IPS-18a (cell line): ENCODE measurements around the gene TSGA10IP.

ENCODE experiments used
- H3K27ac ChIP-seq: one replicate; pipeline ENCODE4 v1.5.1; 2013; ENCODE audit warnings: low read length
- H3K27me3 ChIP-seq: one replicate; pipeline ENCODE4 v1.6.1; 2013; ENCODE audit warnings: mild to moderate bottlenecking, low read length; ENCODE audit not compliant: control insufficient read depth, insufficient read depth
- H3K36me3 ChIP-seq: one replicate; pipeline ENCODE4 v1.6.1; 2013; ENCODE audit warnings: low read depth, low read length; ENCODE audit not compliant: control insufficient read depth
- H3K4me1 ChIP-seq: one replicate; pipeline ENCODE4 v1.6.1; 2013; ENCODE audit warnings: low read depth, low read length; ENCODE audit not compliant: control insufficient read depth
- H3K4me3 ChIP-seq: one replicate; pipeline ENCODE4 v1.5.1; 2013; ENCODE audit warnings: low read length
- H3K9ac ChIP-seq: one replicate; pipeline ENCODE4 v1.6.1; 2013; ENCODE audit warnings: mild to moderate bottlenecking, low read length, moderate library complexity
- H3K9me3 ChIP-seq: one replicate; pipeline ENCODE4 v1.6.1; 2013; ENCODE audit warnings: low read depth, low read length; ENCODE audit not compliant: control insufficient read depth

The TSGA10IP gene

DNA sequence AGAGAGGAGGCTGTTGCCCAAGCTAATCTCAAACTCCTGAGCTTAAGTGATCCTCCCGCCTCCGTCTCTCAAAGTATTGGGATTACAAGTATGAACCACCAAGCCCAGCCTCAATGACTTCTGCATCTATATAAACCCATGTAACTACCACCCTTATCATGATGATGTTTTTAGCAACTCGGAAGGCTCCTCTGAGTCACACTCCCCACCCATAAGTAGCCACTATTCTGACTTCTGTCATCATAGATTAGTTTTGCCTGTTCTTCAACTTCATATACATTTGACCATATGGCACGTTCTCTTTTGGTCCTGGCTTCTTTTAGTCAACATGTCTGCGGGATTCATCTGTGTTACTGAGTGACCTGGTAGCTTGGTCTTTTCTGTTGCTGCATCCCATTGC is 38.7 kb upstream of the TSGA10IP start:
- H3K27me3 ChIP-seq = peaks cover 39% of the 10 kb centered on the region
- no peak overlapping the region for H3K9ac ChIP-seq
- H3K4me3 ChIP-seq = no peak overlapping the region

DNA sequence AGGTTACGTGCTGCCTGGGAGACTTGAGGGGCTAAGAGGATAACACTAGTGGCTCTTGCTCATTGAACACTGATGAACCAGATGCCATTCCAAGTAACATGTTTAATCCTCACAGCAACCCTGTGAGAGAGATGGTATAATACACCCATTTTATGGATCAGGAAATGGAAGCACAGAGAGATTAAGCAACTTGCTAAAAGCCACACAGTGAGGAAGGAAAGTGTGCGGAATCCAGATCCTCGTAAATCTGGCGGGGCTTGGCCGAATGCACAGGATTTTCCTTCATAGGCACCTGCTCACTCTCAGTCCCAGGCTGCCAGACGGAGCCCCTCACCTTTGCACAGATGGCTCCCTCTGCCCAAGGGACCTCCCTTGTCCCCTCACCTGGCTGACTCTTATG is 37.4 kb upstream of the TSGA10IP start:
- Histone ChIP-seq H3K27me3 (peaks cover 26% of the 10 kb centered on the region), H3K27ac (no peak overlapping the region), H3K4me3 (no peak overlapping the region), H3K9me3 (no peaks in the 10 kb centered on the region), H3K36me3 (no peaks in the 10 kb centered on the region), H3K4me1 (no peaks in the 10 kb centered on the region), H3K9ac (no peak overlapping the region)

More for the DNA sequence above, 38.7 kb upstream of the TSGA10IP start:
- no peaks in the 10 kb centered on the region for H3K9me3 ChIP-seq
- no peaks in the 10 kb centered on the region for H3K36me3 ChIP-seq
- H3K27ac ChIP-seq = no peak overlapping the region
- no peaks in the 10 kb centered on the region for H3K4me1 ChIP-seq

DNA sequence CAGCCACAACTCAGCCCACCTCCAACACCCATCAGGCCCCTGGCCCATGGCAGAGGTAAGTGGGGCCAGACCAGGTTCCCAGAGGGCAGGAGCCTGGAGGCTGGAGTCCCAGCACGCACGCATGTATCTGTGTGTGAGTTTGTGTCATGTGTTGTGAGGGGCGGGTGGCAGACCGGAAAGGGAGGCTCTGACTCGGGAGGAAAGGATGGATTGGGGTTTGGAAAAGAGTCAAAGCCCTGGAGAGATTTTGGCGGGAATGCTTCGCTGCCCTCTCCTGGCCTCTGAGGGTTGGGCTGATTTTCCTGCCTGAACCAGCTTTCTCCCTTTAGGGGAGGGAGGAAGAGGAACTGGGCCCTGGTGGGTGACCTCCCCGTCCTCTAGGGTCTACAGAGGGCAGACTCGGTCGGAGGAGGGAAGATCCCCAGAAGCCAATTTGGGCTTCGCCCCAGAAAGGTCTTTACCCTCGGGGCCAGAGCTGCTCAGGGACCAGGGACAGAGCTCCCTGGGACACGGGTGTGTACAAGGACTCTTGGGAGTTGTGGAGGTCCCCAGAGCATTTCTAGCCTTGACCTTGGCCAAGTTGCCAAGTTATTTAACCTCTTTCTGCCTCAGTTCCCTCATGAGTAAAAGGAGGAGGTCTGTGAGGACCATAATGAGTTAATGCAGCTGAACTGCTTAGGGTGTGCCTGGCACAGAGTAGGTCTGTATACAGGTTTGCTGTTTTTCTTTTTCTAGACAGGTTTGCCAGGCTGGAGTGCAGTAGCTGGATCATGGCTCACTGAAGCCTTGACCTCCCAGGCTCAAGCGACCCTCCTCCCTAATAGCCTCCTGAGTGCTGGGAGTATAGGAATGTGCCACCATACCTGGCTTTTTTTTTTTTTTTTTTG is 33.4 kb upstream of the TSGA10IP start:
- Histone ChIP-seq H3K36me3 (no peaks in the 10 kb centered on the region), H3K4me1 (no peaks in the 10 kb centered on the region)

DNA sequence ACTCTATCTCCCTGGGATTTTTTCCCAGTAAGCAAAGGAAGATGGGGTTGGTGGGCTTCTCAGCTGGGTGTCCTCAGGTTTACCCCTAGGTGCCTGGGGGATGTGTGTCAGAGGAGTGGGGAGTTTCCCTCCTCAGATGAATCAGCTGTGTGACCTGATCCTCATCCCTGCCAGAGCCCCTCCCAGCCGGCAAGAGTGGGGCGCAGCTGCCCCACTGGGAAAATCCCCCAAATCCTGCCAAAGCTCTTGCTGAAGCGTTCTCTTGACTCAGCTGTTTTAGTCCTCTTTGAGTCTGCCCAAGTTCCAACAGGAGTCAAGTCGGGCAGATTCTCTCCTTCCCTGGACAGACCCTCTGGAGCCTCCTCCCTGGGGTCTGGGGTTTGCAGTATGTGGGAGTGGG is 32.4 kb upstream of the TSGA10IP start:
- Histone ChIP-seq H3K36me3 (no peaks in the 10 kb centered on the region), H3K4me1 (peaks cover 2% of the 10 kb centered on the region), H3K27me3 (peaks cover 8% of the 10 kb centered on the region), H3K4me3 (no peak overlapping the region), H3K9ac (no peak overlapping the region), H3K9me3 (no peaks in the 10 kb centered on the region), H3K27ac (no peak overlapping the region)

More for the DNA sequence above, 33.4 kb upstream of the TSGA10IP start:
- Histone ChIP-seq H3K9ac (no peak overlapping the region), H3K9me3 (no peaks in the 10 kb centered on the region), H3K27me3 (peaks cover 9% of the 10 kb centered on the region), H3K4me3 (no peak overlapping the region), H3K27ac (no peak overlapping the region)

DNA sequence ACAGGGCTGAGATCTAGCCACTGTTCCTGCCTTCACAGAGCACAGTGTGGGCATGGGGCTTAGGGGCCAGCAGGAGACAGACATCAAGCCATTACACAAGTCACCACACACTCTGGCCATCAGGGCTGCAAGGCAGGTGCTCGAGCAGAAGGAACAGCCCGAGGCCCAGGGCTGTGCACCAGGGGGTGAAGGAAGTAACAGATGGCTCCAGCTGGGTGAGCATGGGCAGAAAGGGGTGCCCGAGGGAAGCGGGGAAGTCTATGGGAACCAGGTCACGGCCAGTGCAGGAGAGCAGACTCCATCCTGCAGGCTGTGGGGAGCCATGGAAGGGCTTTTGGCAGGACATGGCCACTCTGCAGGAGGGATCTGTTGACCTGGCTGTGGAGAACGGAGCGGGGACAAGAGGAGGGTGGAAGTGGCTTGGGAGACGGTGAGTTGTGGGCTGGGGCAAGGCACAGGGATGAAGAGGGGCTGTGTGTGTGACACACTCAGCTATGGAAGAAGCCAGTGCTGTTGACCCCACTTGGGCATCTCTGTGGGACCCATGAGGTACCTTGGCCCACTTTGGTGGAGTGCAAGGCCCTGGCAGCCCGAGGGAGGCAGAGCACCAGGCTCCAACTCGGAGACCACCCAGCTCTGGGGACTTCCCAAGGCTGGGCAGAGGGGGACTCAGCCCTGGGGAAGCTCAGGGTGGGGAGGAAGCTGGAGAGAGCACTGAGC is 30.0 kb upstream of the TSGA10IP start:
- Histone ChIP-seq H3K4me3 (no peak overlapping the region), H3K9me3 (no peaks in the 10 kb centered on the region), H3K4me1 (peaks cover 5% of the 10 kb centered on the region), H3K27me3 (no peaks in the 10 kb centered on the region), H3K9ac (no peak overlapping the region), H3K36me3 (no peaks in the 10 kb centered on the region), H3K27ac (no peak overlapping the region)

DNA sequence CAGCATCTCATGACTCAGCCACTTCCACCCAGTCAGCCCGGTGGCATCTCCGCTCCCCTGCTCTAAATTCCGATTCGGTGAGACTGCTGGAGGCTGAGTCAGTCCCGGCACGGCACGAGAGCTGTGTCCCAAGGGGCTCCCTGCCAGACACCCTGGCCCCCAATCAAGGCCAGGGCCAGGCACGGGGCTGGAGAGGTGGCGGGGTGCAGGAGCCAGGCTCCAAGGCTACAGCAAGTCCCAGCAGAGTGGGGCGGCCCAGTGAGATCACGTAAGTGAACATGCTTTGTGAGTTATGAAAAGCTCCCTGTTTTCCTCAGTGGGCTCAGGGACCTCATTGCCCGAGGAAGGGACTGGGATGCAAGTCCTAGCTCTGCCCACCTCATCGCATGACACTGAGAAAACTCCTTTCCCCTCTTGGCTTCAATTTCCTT is 29.4 kb upstream of the TSGA10IP start:
- Histone ChIP-seq H3K27ac (no peak overlapping the region), H3K9me3 (no peaks in the 10 kb centered on the region), H3K9ac (no peak overlapping the region), H3K27me3 (no peaks in the 10 kb centered on the region), H3K4me1 (peaks cover 5% of the 10 kb centered on the region), H3K4me3 (no peak overlapping the region), H3K36me3 (no peaks in the 10 kb centered on the region)

DNA sequence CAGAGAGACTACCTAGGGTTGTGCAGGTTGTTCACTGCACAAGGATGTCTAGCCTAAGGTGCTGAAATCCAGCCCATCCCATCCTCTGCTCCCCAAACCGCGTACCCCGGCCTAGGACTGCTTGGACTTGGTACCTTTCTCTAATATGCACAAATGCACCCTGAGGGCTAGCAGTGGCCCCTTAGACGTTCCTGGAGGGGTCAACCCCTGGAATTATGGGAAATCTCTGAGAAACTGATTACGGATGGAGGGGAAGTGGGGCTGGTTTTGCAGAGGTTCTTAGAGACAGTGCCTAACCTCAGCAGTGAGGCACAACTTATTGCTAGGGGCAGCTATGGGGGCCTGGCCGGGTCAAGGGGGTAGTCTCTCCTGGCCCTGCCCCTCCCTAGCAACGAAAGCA is 28.9 kb upstream of the TSGA10IP start:
- Histone ChIP-seq H3K4me1 (peaks cover 5% of the 10 kb centered on the region), H3K9ac (no peak overlapping the region), H3K4me3 (no peak overlapping the region), H3K36me3 (no peaks in the 10 kb centered on the region), H3K27ac (no peak overlapping the region), H3K9me3 (no peaks in the 10 kb centered on the region), H3K27me3 (no peaks in the 10 kb centered on the region)

DNA sequence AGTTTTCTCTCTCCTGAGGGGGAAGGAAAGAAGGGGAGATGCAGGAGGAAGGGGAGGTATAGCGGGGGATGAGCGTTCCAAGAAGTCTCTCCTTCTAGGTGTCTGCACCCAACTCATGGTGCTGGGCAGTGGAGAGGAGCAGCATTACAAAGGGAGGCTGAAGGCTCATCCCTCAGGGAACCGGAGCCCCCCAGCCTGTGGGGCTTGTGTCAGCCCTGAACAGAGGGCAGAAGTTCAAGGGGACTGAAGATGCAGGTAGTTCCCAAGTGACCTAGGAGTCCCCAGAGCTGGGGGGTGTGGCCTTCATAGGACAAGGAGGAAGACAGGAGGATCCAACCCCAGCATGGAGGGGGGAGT is 28.2 kb upstream of the TSGA10IP start:
- H3K36me3 ChIP-seq = no peaks in the 10 kb centered on the region
- H3K9ac ChIP-seq = no peak overlapping the region

DNA sequence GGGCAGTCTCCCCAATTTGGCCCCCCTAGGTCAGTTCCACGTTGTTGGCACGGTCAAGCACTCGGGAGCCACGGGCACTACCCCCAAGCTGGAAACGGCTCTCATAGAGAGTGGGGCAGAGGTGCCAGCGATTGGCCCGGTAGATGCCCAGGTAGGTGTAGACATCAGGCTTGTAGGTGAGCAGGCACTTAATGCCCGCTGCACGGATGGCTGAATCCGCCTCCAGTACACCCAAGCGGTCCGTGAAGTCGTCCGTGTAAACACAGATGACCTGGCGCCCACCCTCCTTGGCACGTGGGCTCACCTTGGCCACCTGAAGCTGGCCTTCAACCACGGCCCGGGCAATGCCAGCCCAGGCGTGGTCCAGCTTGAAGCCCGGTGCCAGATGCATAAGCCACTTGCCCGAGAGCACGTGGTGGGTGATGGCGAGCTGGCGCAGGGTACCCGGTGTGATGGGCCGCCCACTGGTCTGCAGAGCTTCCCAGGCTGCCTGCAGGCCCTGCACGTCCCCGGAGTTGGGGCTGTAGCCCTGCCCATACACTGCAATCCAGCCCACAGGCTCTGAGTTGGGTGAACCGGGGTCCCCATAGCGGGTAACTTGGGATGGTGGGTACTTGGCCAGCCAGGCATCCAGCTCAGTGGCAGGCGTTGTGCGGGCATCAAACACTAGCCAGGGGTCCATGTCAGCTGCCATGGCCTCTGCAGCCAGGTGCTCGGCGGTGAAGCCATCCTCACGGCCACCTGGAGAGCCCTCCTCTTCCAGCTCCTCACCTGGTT is 27.7 kb upstream of the TSGA10IP start:
- Histone ChIP-seq H3K27me3 (no peaks in the 10 kb centered on the region), H3K36me3 (peaks cover 3% of the 10 kb centered on the region), H3K27ac (no peak overlapping the region), H3K4me1 (peaks cover 5% of the 10 kb centered on the region), H3K9me3 (no peaks in the 10 kb centered on the region), H3K9ac (peak overlapping the region; percentile 85), H3K4me3 (peak overlapping the region; percentile 90)

More for the DNA sequence above, 28.2 kb upstream of the TSGA10IP start:
- Histone ChIP-seq H3K4me3 (no peak overlapping the region), H3K27me3 (no peaks in the 10 kb centered on the region), H3K9me3 (no peaks in the 10 kb centered on the region), H3K4me1 (peaks cover 5% of the 10 kb centered on the region), H3K27ac (no peak overlapping the region)

DNA sequence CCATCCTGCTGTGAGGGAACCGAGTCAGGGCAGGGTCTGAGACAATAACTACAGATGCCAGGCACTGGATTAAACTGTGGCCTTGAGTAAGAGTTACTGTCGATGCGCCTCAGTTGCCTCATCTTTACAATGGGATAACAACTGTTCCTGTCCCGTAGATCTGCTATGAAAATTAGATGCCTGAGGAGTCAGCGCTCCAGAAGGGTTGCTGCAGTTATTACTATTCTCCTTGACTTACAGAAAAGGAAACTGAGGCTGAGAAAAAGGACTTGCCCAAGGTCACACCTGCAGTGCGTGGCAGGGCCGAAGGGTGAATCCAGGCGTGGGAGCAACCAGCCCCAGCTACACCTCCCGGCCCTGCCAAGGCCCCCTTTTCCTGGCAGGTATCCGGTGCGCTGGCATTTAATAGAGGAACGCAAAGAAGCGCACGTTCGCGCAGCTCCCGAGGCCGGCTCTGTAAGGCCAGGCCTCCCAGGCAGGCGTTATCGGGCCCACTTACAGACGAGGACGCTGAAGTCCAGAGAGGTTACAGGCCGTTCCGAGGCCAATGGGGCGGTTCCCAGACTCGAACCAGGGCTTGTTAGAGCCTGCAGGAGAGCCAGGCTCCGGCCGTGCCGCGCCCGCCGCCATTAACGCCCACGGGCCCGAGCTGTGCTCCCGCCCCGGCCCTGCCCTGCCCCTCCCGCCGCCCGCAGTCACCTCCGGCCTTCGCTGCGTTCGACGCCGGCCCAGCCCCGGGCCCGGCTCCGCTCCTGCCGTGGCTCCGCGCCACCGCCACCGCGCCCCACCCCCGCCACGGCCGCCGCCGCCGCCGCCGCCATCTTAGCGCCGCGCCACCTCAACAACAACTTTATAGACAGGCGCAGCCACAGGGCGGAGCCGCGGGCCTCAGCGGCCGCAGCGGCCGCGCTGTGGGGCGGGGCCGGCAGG is 26.8 kb upstream of the TSGA10IP start, which contains the start of gene C11orf68:
C11orf68 (minus strand) TSS at position 852 of the 930 bp plus-strand sequence; CDS start at position 821, 31 bp downstream.
- H3K36me3 ChIP-seq = peaks cover 4% of the 10 kb centered on the region

More for the DNA sequence above, 26.8 kb upstream of the TSGA10IP start, which contains the start of gene C11orf68:
- H3K27me3 ChIP-seq = no peaks in the 10 kb centered on the region
- peak within 1 kb of the TSS; percentile 85 for H3K9ac ChIP-seq
- no peaks in the 10 kb centered on the region for H3K9me3 ChIP-seq
- peaks cover 5% of the 10 kb centered on the region for H3K4me1 ChIP-seq
- peak within 1 kb of the TSS; percentile 48 for H3K27ac ChIP-seq
- peak within 1 kb of the TSS; percentile 90 for H3K4me3 ChIP-seq
